Transverse colon (tissue), 4 donors: ENCODE data around the gene GRIK4. TPM values are rescaled to one million over a fixed set of nuclear protein-coding genes. Genes with fewer than 3 reads are reported as not detected.

Source experiments
- DNase-seq: peaks from one replicate; pipeline ENCODE4 v3.0.0-alpha.2; 2019
- H3K27ac ChIP-seq, 4 donors: fragments of 200-600 bp; sonication (generic); 2 replicates each; pipeline ENCODE4 v1.5.1; 2016 to 2018; ENCODE audit warnings: inconsistent platforms in 4 of 4
- H3K27me3 ChIP-seq: fragments of 200-600 bp; sonication (generic); 2 replicates; pipeline ENCODE4 v1.5.1; 2017; ENCODE audit warnings: inconsistent platforms
- H3K36me3 ChIP-seq, 4 donors: fragments of 200-600 bp; sonication (generic); 2 replicates each; pipeline ENCODE4 v1.5.1; 2017 to 2019; ENCODE audit warnings: inconsistent platforms in 4 of 4
- H3K4me1 ChIP-seq, 4 donors: fragments of 200-600 bp; sonication (generic); 2 replicates each; pipeline ENCODE4 v1.5.1; 2017 to 2020; ENCODE audit warnings: inconsistent platforms in 4 of 4
- H3K4me3 ChIP-seq, 4 donors: fragments of 200-600 bp; sonication (generic); 1 replicate in 1 of 4; 2 replicates in 3 of 4; pipeline versions ENCODE4 v1.5.1 to v1.6.1; 2017 to 2019; ENCODE audit warnings: inconsistent platforms in 4 of 4
- H3K9me3 ChIP-seq, 2 donors: fragments of 200-600 bp; sonication (generic); 2 replicates each; pipeline ENCODE4 v1.5.1; 2017 to 2019; ENCODE audit warnings: inconsistent platforms in 2 of 2
- CTCF ChIP-seq, 5 experiments: fragments of 200-600 bp in 3 of 5; fragments of 450-650 bp in 2 of 5; sonication (generic) in 3 of 5; IDR thresholded peaks; 1 replicate in 2 of 5; 2 replicates in 3 of 5; pipeline ENCODE4 v1.5.1; 2016 to 2017; ENCODE audit warnings: antibody characterized with exemption in 5 of 5, inconsistent platforms in 3 of 5, mild to moderate bottlenecking in 2 of 5, moderate library complexity in 1 of 5
- EP300 ChIP-seq: sonication (generic); formaldehyde crosslinking; IDR thresholded peaks from one replicate; pipeline ENCODE4 v1.6.1; 2017; ENCODE audit warnings: antibody characterized with exemption, low read depth
- POLR2A ChIP-seq: fragments of 450-650 bp; IDR thresholded peaks from one replicate; pipeline ENCODE4 v1.6.1; 2016; ENCODE audit warnings: antibody characterized with exemption, mild to moderate bottlenecking, moderate library complexity
- POLR2AphosphoS5 ChIP-seq, 3 donors: sonication (generic); formaldehyde crosslinking; IDR thresholded peaks; one replicate each; pipeline ENCODE4 v1.6.1; 2016; ENCODE audit warnings: antibody characterized with exemption in 3 of 3
- WGBS, 2 donors: methylation state at CpG; one replicate each; pipeline ENCODE4 v1.1.5; 2018; ENCODE audit warnings: low coverage in 1 of 2; 5-methylcytosine and 5-hydroxymethylcytosine counted together
- in situ Hi-C, 4 donors: fragments of 200-750 bp; cut with MboI; loops; one replicate each; pipeline versions ENCODE4 v1.15.0 to v1.15.1; 2017; ENCODE audit warnings: low sequenced_read_pairs in 3 of 4, low pct_ligation_motif_present in 1 of 4, low pct_unique_long_range_greater_than_20kb in 1 of 4
- intact Hi-C: fragments of 100-400 bp; cut with DNase I; formaldehyde crosslinking; loops from one replicate; pipeline ENCODE4 v1.15.1; 2023; ENCODE audit warnings: low total_unique reads
- total RNA-seq, 4 donors: library from RNA; depleted of rRNA; stranded (reverse); fragments of >200 nt; gene quantifications; one replicate each; pipeline ENCODE4 v1.1.0, GENCODE V29; 2016

The GRIK4 gene
- total RNA-seq, 4 donors from 2014 or later: 2.6 TPM; not detected in 3

GRCh38 chr11:120549346-120549745 is 37.8 kb downstream of the GRIK4 start:
- 72% methylated on average over 11 of the region's 11 CpGs; no CpG with 5 or more reads in 1 of the 2 donors for WGBS, 2 donors
- intact Hi-C loops (no loop called here), in situ Hi-C loops (no loop called here)

GRCh38 chr11:120550007-120550406 is 38.5 kb downstream of the GRIK4 start:
- no peak for DNase-seq
- Histone ChIP-seq H3K4me3 (no peak overlapping the region), H3K4me1 (peaks cover 0 to 16% (median 4%) of the 10 kb centered on the region in 4 donors), H3K36me3 (no peaks in the 10 kb centered on the region), H3K27ac (no peak overlapping the region), H3K27me3 (peaks cover 31% of the 10 kb centered on the region), H3K9me3 (no peaks in the 10 kb centered on the region)
- WGBS, 2 donors: 72 to 78% methylated on average over 5 of the region's 5 CpGs
- TF ChIP-seq EP300 (no peak), POLR2A (no peak), CTCF (IDR thresholded peaks at IDR 0.05) (no peak), POLR2AphosphoS5 (IDR thresholded peaks at IDR 0.05) (no peak)
- in situ Hi-C loops: no loop called here
- intact Hi-C loops: no loop called here

More at GRCh38 chr11:120549346-120549745, 37.8 kb downstream of the GRIK4 start:
- Histone ChIP-seq H3K4me1 (peaks cover 0 to 16% (median 4%) of the 10 kb centered on the region in 4 donors), H3K4me3 (no peak overlapping the region), H3K9me3 (no peaks in the 10 kb centered on the region), H3K36me3 (no peaks in the 10 kb centered on the region), H3K27me3 (peaks cover 32% of the 10 kb centered on the region), H3K27ac (no peak overlapping the region)
- no peak for DNase-seq
- TF ChIP-seq POLR2AphosphoS5 (IDR thresholded peaks at IDR 0.05): no peak
- TF ChIP-seq EP300: no peak
- no peak for TF ChIP-seq CTCF (IDR thresholded peaks at IDR 0.05)
- TF ChIP-seq POLR2A: no peak

- intact Hi-C loops: no loop called here
- peaks cover 0 to 16% (median 4%) of the 10 kb centered on the region in 4 donors for H3K4me1 ChIP-seq
- no peak for DNase-seq
- TF ChIP-seq EP300 (no peak), POLR2AphosphoS5 (IDR thresholded peaks at IDR 0.05) (no peak), POLR2A (no peak), CTCF (IDR thresholded peaks at IDR 0.05) (no peak)
- H3K4me3 ChIP-seq: no peak overlapping the region
- no peaks in the 10 kb centered on the region for H3K36me3 ChIP-seq
- H3K27ac ChIP-seq: no peak overlapping the region
- no peaks in the 10 kb centered on the region for H3K9me3 ChIP-seq
- WGBS, 2 donors: 78 to 79% methylated on average over 4 to 7 of the region's 7 CpGs
- peaks cover 26% of the 10 kb centered on the region for H3K27me3 ChIP-seq
- in situ Hi-C loops: no loop called here
Observed at GRCh38 chr11:120551191-120551590, 39.6 kb downstream of the GRIK4 start.

- no peak overlapping the region for H3K27ac ChIP-seq
- in situ Hi-C loops: no loop called here
- WGBS, 2 donors: 78% methylated on average over 14 of the region's 14 CpGs; no CpG with 5 or more reads in 1 of the 2 donors
- intact Hi-C loops: no loop called here
- H3K4me3 ChIP-seq: no peak overlapping the region
- H3K4me1 ChIP-seq: no peaks in the 10 kb centered on the region
- H3K36me3 ChIP-seq: no peaks in the 10 kb centered on the region
- TF ChIP-seq POLR2AphosphoS5 (IDR thresholded peaks at IDR 0.05) (no peak), EP300 (no peak), CTCF (IDR thresholded peaks at IDR 0.05) (no peak), POLR2A (no peak)
- H3K9me3 ChIP-seq: no peaks in the 10 kb centered on the region
- H3K27me3 ChIP-seq: peaks cover 12% of the 10 kb centered on the region
- no peak for DNase-seq
Observed at GRCh38 chr11:120554766-120555432, 43.4 kb downstream of the GRIK4 start.
